HEK293 (cell line): ENCODE data around the gene GUCY2D.
"Not testable (repeated sequence)": the region's sequence is repeated elsewhere in the genome, so short reads cannot be mapped to it uniquely, and the experiment has no call there.

Source experiments
- CTCF ChIA-PET: fragments of 350-600 bp; formaldehyde crosslinking; extraction: SDS; loops from one replicate; lab custom pipeline; 2021; ENCODE audit warnings: antibody characterized with exemption; lab: Yijun Ruan, JAX
- POLR2A ChIA-PET: fragments of 300-600 bp; formaldehyde crosslinking; extraction: SDS; loops from one replicate; lab custom pipeline; 2020; ENCODE audit warnings: antibody characterized with exemption, inconsistent platforms; lab: Yijun Ruan, JAX
- H3K27ac ChIP-seq: fragments of 200-500 bp; sonication (Bioruptor generic); 2 replicates; pipeline ENCODE4 v1.5.1; 2014; ENCODE audit warnings: low read depth, low read length, control low read depth, inconsistent platforms; ENCODE audit errors: extremely low read depth
- H3K36me3 ChIP-seq, 2 experiments: fragments of 200-500 bp in 1 of 2; sonication (Bioruptor generic) in 1 of 2; 1 replicate in 1 of 2; 2 replicates in 1 of 2; pipeline ENCODE4 v1.5.1; 2014 to 2017; ENCODE audit warnings: inconsistent platforms in 2 of 2, low read length in 2 of 2; ENCODE audit not compliant: control insufficient read depth in 2 of 2, insufficient read depth in 1 of 2
- H3K4me1 ChIP-seq: fragments of 200-500 bp; sonication (Bioruptor generic); 2 replicates; pipeline ENCODE4 v1.5.1; 2014; ENCODE audit warnings: mild to moderate bottlenecking, low read length, inconsistent platforms; ENCODE audit not compliant: control insufficient read depth, insufficient read depth
- H3K4me3 ChIP-seq: 2 replicates; pipeline ENCODE4 v1.5.1; 2011; ENCODE audit warnings: low read depth, mild to moderate bottlenecking, control low read depth, low read length, moderate library complexity
- H3K9me3 ChIP-seq: fragments of 200-500 bp; sonication (Bioruptor generic); 2 replicates; pipeline ENCODE4 v1.5.1; 2014; ENCODE audit warnings: low read depth, low read length, inconsistent platforms; ENCODE audit not compliant: control insufficient read depth, insufficient read depth
- PBX3 ChIP-seq: sonication (generic); formaldehyde crosslinking; IDR thresholded peaks from 2 replicates; pipeline ENCODE4 v1.8.1; 2022; ENCODE audit warnings: mild to moderate bottlenecking, moderate library complexity, missing genetic modification reagents
- PRDM1 ChIP-seq: fragments of 450-650 bp; formaldehyde crosslinking; IDR thresholded peaks from 2 replicates; pipeline ENCODE4; 2016; ENCODE audit warnings: missing biosample characterization, missing genetic modification characterization
- ZBTB49 ChIP-seq: fragments of 450-650 bp; formaldehyde crosslinking; IDR thresholded peaks from 2 replicates; pipeline ENCODE4 v1.5.1; 2016; ENCODE audit warnings: missing biosample characterization, missing genetic modification characterization, low read depth
- ZBTB6 ChIP-seq: fragments of 450-650 bp; formaldehyde crosslinking; IDR thresholded peaks from 2 replicates; pipeline ENCODE4 v1.5.1; 2017; ENCODE audit warnings: missing biosample characterization, missing genetic modification characterization
- ZNF132 ChIP-seq: fragments of 450-650 bp; formaldehyde crosslinking; IDR thresholded peaks from 2 replicates; pipeline ENCODE4 v1.5.1; 2017; ENCODE audit warnings: missing biosample characterization, missing genetic modification characterization, borderline replicate concordance
- ZNF146 ChIP-seq: fragments of 450-650 bp; formaldehyde crosslinking; IDR thresholded peaks from 2 replicates; pipeline ENCODE4 v1.5.1; 2016; ENCODE audit warnings: missing biosample characterization, missing genetic modification characterization
- ZNF174 ChIP-seq: fragments of 450-650 bp; formaldehyde crosslinking; IDR thresholded peaks from 2 replicates; pipeline ENCODE4 v1.5.0; 2017; ENCODE audit warnings: missing biosample characterization, mild to moderate bottlenecking, missing genetic modification characterization
- ZNF221 ChIP-seq: fragments of 450-650 bp; formaldehyde crosslinking; IDR thresholded peaks from 2 replicates; pipeline ENCODE4 v1.5.1; 2017; ENCODE audit warnings: missing biosample characterization, missing genetic modification characterization, borderline replicate concordance
- ZNF24 ChIP-seq: fragments of 450-650 bp; formaldehyde crosslinking; IDR thresholded peaks from 2 replicates; pipeline ENCODE4 v1.5.1; 2016; ENCODE audit warnings: missing biosample characterization, missing genetic modification characterization
- ZNF354C ChIP-seq: fragments of 450-650 bp; formaldehyde crosslinking; IDR thresholded peaks from 2 replicates; pipeline ENCODE4 v1.5.1; 2016; ENCODE audit warnings: missing biosample characterization, missing genetic modification characterization, low read depth, borderline replicate concordance
- ZNF521 ChIP-seq: fragments of 450-650 bp; formaldehyde crosslinking; IDR thresholded peaks from 2 replicates; pipeline ENCODE4 v1.5.1; 2017; ENCODE audit warnings: missing biosample characterization, mild to moderate bottlenecking, missing genetic modification characterization
- ZNF561 ChIP-seq: fragments of 450-650 bp; IDR thresholded peaks from 2 replicates; pipeline ENCODE4 v1.5.1; 2018; ENCODE audit warnings: missing biosample characterization, missing genetic modification characterization, borderline replicate concordance
- ZNF747 ChIP-seq: fragments of 450-650 bp; formaldehyde crosslinking; IDR thresholded peaks from 2 replicates; pipeline ENCODE4 v1.5.1; 2016; ENCODE audit warnings: missing biosample characterization, missing genetic modification characterization
- ZNF776 ChIP-seq: fragments of 450-650 bp; formaldehyde crosslinking; IDR thresholded peaks from 2 replicates; pipeline ENCODE4 v1.5.0; 2017; ENCODE audit warnings: missing biosample characterization, missing genetic modification characterization, borderline replicate concordance
- ZNF830 ChIP-seq: fragments of 450-650 bp; IDR thresholded peaks from 2 replicates; pipeline ENCODE4 v1.5.0; 2018; ENCODE audit warnings: missing biosample characterization, missing genetic modification characterization, low read depth, mild to moderate bottlenecking, moderate library complexity
- ZSCAN30 ChIP-seq: fragments of 450-650 bp; IDR thresholded peaks from 2 replicates; pipeline ENCODE4 v1.5.1; 2018; ENCODE audit warnings: missing biosample characterization, mild to moderate bottlenecking, missing genetic modification characterization, moderate library complexity
- TF ChIP-seq, protein P1 (sequence below): fragments of 450-650 bp; formaldehyde crosslinking; IDR thresholded peaks from 2 replicates; pipeline ENCODE4 v1.5.1; 2017; ENCODE audit warnings: missing biosample characterization, missing genetic modification characterization
- TF ChIP-seq, protein P2 (sequence below): fragments of 450-650 bp; formaldehyde crosslinking; IDR thresholded peaks from 2 replicates; pipeline ENCODE4 v1.5.1; 2016; ENCODE audit warnings: missing biosample characterization, missing genetic modification characterization

GUCY2D gene

DNA sequence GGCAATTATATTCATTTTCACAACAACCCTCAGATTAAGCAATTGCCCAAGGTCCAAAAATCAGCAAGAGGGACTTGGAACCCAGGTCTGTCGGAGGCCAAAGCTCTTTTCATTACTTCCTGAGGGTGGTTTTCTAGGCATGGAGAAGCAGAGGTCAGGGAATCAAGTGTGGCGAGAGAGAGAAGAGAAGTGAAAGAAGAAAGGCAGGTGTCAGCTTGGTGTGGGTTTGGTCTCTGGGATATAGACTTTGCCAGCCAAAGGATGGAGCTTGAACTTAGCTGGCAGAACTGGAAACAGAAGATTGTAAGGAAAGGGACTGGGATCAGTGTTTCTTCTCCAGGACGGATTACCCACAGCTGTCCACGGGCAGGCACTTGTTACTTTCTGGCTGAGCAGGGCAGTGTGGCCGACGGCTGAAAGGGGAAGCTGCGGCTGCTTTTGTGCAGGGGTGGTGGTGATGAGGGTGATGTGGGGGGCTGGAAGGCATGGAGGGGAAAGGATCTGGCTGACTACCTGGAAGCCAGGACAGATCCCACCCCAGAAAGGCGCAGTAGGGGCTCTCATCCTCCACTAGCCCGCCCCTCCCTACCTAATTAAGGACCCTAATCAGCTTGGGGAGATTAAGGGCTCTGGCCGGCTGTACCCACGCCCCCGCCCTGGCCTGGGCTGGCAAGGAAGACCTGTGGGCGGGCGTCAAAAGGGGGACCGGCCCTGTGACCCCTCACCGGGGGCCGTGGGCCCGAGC is at the start of gene GUCY2D:
Gene GUCY2D (plus strand): TSS at position 640 of the 745 bp plus-strand sequence. CDS start 433 bp downstream, outside the sequence.
- CTCF ChIA-PET = interaction anchor here (0.6 to 2.3 kb wide), 14 partner anchors 9 to 259 kb away, joined by 3 to 20 read pairs (median 4); partner anchors contain the start of gene CHD3

DNA sequence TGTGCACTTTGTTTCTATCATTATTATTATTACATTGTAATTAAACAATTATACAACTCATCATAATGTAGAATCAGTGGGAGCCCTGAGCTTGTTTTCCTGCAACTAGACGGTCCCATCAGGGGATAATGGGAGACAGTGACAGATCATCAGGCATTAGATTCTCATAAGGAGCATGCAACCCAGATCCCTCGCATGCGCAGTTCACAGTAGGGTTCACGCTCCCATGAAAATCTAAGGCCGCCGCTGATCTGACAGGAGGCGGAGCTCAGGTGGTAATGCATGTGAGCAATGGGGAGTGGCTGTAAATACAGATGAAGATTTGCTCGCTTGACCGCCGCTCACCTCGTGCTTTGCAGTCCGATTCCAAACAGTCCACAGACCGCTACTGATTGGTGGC is 49.1 kb upstream of the GUCY2D start:
- CTCF ChIA-PET = interaction anchor here (0.7 to 1.4 kb wide), 2 partner anchors 33 to 37 kb away, joined by 3 to 4 read pairs; no protein-coding TSS in a partner anchor
- POLR2A ChIA-PET, H3K4me3 ChIP-seq, H3K27ac ChIP-seq, H3K9me3 ChIP-seq, H3K4me1 ChIP-seq: not testable (repeated sequence)
- H3K36me3 ChIP-seq = peaks cover 20 to 24% of the 10 kb centered on the region in 2 experiments

More for the DNA sequence above, at the start of gene GUCY2D:
- TF ChIP-seq ZSCAN30 (tag by site-specific recombination) (no peak), ZNF354C (tag by site-specific recombination) (no peak), ZNF830 (no peak), PRDM1 (tag by site-specific recombination) (no peak), ZNF747 (tag by site-specific recombination) (no peak), ZNF776 (tag by site-specific recombination) (no peak), ZNF132 (tag by site-specific recombination) (no peak), ZNF174 (tag by site-specific recombination) (no peak), ZNF561 (tag by site-specific recombination) (no peak), ZNF146 (tag by site-specific recombination) (no peak)
- TF ChIP-seq, all 188 proteins: peak for 0
- Histone ChIP-seq H3K27ac (no peak within 1 kb of the TSS), H3K9me3 (no peaks in the 10 kb centered on the region), H3K36me3 (no peaks in the 10 kb centered on the region), H3K4me3 (no peak within 1 kb of the TSS), H3K4me1 (no peaks in the 10 kb centered on the region)
- POLR2A ChIA-PET = interaction anchor here (0.6 kb wide), 1 partner anchor 9 kb away, joined by 4 read pairs; no protein-coding TSS in a partner anchor

GRCh38 chr17:7955414-7956227 is 46.8 kb upstream of the GUCY2D start:
- no peak overlapping the region for H3K27ac ChIP-seq
- POLR2A ChIA-PET = interaction anchor here (0.6 to 1.0 kb wide), 3 partner anchors 16 to 23 kb away, joined by 3 read pairs; no protein-coding TSS in a partner anchor
- TF ChIP-seq, protein P1, sequence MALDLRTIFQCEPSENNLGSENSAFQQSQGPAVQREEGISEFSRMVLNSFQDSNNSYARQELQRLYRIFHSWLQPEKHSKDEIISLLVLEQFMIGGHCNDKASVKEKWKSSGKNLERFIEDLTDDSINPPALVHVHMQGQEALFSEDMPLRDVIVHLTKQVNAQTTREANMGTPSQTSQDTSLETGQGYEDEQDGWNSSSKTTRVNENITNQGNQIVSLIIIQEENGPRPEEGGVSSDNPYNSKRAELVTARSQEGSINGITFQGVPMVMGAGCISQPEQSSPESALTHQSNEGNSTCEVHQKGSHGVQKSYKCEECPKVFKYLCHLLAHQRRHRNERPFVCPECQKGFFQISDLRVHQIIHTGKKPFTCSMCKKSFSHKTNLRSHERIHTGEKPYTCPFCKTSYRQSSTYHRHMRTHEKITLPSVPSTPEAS = no peak
- TF ChIP-seq ZBTB6 (tag by site-specific recombination) = no peak
- TF ChIP-seq PBX3 (CRISPR knock-in tag) = no peak
- TF ChIP-seq ZNF221 (tag by site-specific recombination) = no peak
- TF ChIP-seq ZNF521 = no peak
- TF ChIP-seq, protein P2, sequence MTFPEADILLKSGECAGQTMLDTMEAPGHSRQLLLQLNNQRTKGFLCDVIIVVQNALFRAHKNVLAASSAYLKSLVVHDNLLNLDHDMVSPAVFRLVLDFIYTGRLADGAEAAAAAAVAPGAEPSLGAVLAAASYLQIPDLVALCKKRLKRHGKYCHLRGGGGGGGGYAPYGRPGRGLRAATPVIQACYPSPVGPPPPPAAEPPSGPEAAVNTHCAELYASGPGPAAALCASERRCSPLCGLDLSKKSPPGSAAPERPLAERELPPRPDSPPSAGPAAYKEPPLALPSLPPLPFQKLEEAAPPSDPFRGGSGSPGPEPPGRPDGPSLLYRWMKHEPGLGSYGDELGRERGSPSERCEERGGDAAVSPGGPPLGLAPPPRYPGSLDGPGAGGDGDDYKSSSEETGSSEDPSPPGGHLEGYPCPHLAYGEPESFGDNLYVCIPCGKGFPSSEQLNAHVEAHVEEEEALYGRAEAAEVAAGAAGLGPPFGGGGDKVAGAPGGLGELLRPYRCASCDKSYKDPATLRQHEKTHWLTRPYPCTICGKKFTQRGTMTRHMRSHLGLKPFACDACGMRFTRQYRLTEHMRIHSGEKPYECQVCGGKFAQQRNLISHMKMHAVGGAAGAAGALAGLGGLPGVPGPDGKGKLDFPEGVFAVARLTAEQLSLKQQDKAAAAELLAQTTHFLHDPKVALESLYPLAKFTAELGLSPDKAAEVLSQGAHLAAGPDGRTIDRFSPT = no peak
- TF ChIP-seq ZBTB49 = no peak
- TF ChIP-seq ZNF24 (tag by site-specific recombination) = no peak
- CTCF ChIA-PET = interaction anchor here (0.6 to 0.7 kb wide), 2 partner anchors 14 to 17 kb away, joined by 3 to 4 read pairs; no protein-coding TSS in a partner anchor
- no peaks in the 10 kb centered on the region for H3K4me1 ChIP-seq
- peaks cover under 1 to 1% of the 10 kb centered on the region in 2 experiments; a peak in 2 of 3 replicates for H3K36me3 ChIP-seq
- H3K9me3 ChIP-seq = no peaks in the 10 kb centered on the region
- no peak overlapping the region for H3K4me3 ChIP-seq
